CD14-positive monocyte (primary cell): Measurements from ENCODE around the gene IGF2R. TPM values are rescaled to one million over a fixed set of nuclear protein-coding genes. Genes with fewer than 3 reads are reported as not detected.

Experiments
- DNase-seq, 3 donors: peaks; one replicate each; pipeline ENCODE4 v3.0.0-alpha.2; 2011 to 2022
- H2AFZ ChIP-seq: 2 replicates; pipeline ENCODE4 v1.6.0; 2012; ENCODE audit warnings: mild to moderate bottlenecking, low read depth, low read length, inconsistent platforms; ENCODE audit not compliant: insufficient read depth, poor library complexity, severe bottlenecking
- H3K27ac ChIP-seq, 2 donors: 1 replicate in 1 of 2; 2 replicates in 1 of 2; pipeline ENCODE4 v1.5.1; 2012 to 2013; ENCODE audit warnings: low read length in 2 of 2, control low read depth in 1 of 2, inconsistent platforms in 1 of 2, low read depth in 1 of 2, mild to moderate bottlenecking in 1 of 2
- H3K27me3 ChIP-seq, 2 donors: one replicate each; pipeline versions ENCODE4 v1.6.0 to v1.6.1; 2011 to 2013; ENCODE audit warnings: low read length in 2 of 2; ENCODE audit not compliant: control insufficient read depth in 2 of 2, insufficient read depth in 2 of 2
- H3K36me3 ChIP-seq, 2 donors: replicated peaks in 1 of 2; 1 replicate in 1 of 2; 2 replicates in 1 of 2; pipeline versions ENCODE4 v1.5.1 to v1.6.1; 2012 to 2013; ENCODE audit warnings: low read length in 2 of 2, control low read depth in 1 of 2, inconsistent platforms in 1 of 2, mild to moderate bottlenecking in 1 of 2; ENCODE audit not compliant: insufficient read depth in 2 of 2, control insufficient read depth in 1 of 2
- H3K4me1 ChIP-seq, 2 donors: 1 replicate in 1 of 2; 2 replicates in 1 of 2; pipeline versions ENCODE4 v1.5.1 to v1.6.1; 2012 to 2013; ENCODE audit warnings: low read length in 2 of 2, control low read depth in 1 of 2, inconsistent platforms in 1 of 2, mild to moderate bottlenecking in 1 of 2, moderate library complexity in 1 of 2; ENCODE audit not compliant: insufficient read depth in 2 of 2, control insufficient read depth in 1 of 2
- H3K4me2 ChIP-seq: replicated peaks from 2 replicates; pipeline ENCODE3; 2012; ENCODE audit warnings: low read length, moderate library complexity, mild to moderate bottlenecking; ENCODE audit not compliant: poor library complexity, severe bottlenecking; ENCODE audit errors: extremely low read depth
- H3K4me3 ChIP-seq, 3 experiments: fragments of 200-600 bp in 1 of 3; sonication (generic) in 1 of 3; replicated peaks in 1 of 3; 1 replicate in 2 of 3; 2 replicates in 1 of 3; pipeline ENCODE4 v1.5.1; 2011 to 2013; ENCODE audit warnings: low read length in 3 of 3, mild to moderate bottlenecking in 3 of 3, control low read depth in 2 of 3, low read depth in 2 of 3, inconsistent platforms in 1 of 3, moderate library complexity in 1 of 3
- H3K79me2 ChIP-seq: 2 replicates; pipeline ENCODE4 v1.6.0; 2012; ENCODE audit warnings: mild to moderate bottlenecking, control low read depth, inconsistent platforms, low read length, moderate library complexity; ENCODE audit not compliant: insufficient read depth
- H3K9ac ChIP-seq: 2 replicates; pipeline ENCODE4 v1.6.0; 2017; ENCODE audit warnings: low read length, mild to moderate bottlenecking; ENCODE audit not compliant: insufficient read depth, poor library complexity, severe bottlenecking
- H3K9me3 ChIP-seq, 2 donors: replicated peaks in 1 of 2; 1 replicate in 1 of 2; 2 replicates in 1 of 2; pipeline versions ENCODE4 v1.5.1 to v1.6.1; 2012 to 2013; ENCODE audit warnings: low read length in 2 of 2, control low read depth in 1 of 2; ENCODE audit not compliant: control insufficient read depth in 1 of 2, insufficient read depth in 1 of 2
- H4K20me1 ChIP-seq: 2 replicates; pipeline ENCODE4 v1.6.0; 2012; ENCODE audit warnings: mild to moderate bottlenecking, low read length, control low read depth, moderate library complexity; ENCODE audit not compliant: insufficient read depth
- H3K27ac Mint-ChIP-seq, 7 donors: one replicate each; pipeline ENCODE4 v1.8.0; 2020; ENCODE audit warnings: mild to moderate bottlenecking in 7 of 7, mixed read lengths in 7 of 7, moderate library complexity in 6 of 7, inconsistent platforms in 2 of 7
- H3K27me3 Mint-ChIP-seq, 3 donors: one replicate each; pipeline ENCODE4 v1.8.0; 2021 to 2022; ENCODE audit warnings: low read depth in 3 of 3, mild to moderate bottlenecking in 3 of 3, mixed read lengths in 3 of 3, moderate library complexity in 3 of 3, inconsistent platforms in 1 of 3
- H3K36me3 Mint-ChIP-seq, 2 donors: one replicate each; pipeline ENCODE4 v1.8.0; 2020; ENCODE audit warnings: mixed read lengths in 2 of 2, inconsistent platforms in 1 of 2, mild to moderate bottlenecking in 1 of 2
- H3K4me1 Mint-ChIP-seq: one replicate; pipeline ENCODE4 v1.8.0; 2020; ENCODE audit warnings: mild to moderate bottlenecking, mixed read lengths
- H3K4me3 Mint-ChIP-seq, 2 donors: one replicate each; pipeline ENCODE4 v1.8.0; 2020; ENCODE audit warnings: mild to moderate bottlenecking in 2 of 2, mixed read lengths in 2 of 2, moderate library complexity in 1 of 2
- H3K9me3 Mint-ChIP-seq, 7 donors: one replicate each; pipeline ENCODE4 v1.8.0; 2020 to 2022; ENCODE audit warnings: mixed read lengths in 7 of 7, mild to moderate bottlenecking in 6 of 7, moderate library complexity in 6 of 7, inconsistent platforms in 2 of 7
- WGBS: methylation state at CpG from one replicate; pipeline ENCODE4 v1.1.5; 2013; ENCODE audit warnings: missing lambda C conversion rate; ENCODE audit not compliant: insufficient coverage; 5-methylcytosine and 5-hydroxymethylcytosine counted together
- intact Hi-C, 2 donors: fragments of 100-400 bp; cut with micrococcal nuclease; formaldehyde crosslinking; loops; one replicate each; pipeline versions ENCODE4 v1.15.0 to v1.15.1; 2023
- polyA plus RNA-seq, 3 donors: library from polyadenylated mRNA; depleted of rRNA in 1 of 3; unstranded in 2 of 3; stranded (reverse) in 1 of 3; fragments of 300-500 nt in 2 of 3; fragments of >200 nt in 1 of 3; fragmentation: Illumina TruSeq in 2 of 3; gene quantifications; 1 replicate in 2 of 3; 2 replicates in 1 of 3; pipeline ENCODE4 v1.2.3, GENCODE V29; 2012 to 2021
- TF ChIP-seq, protein P1 (sequence below): fragments of 200-600 bp; IDR thresholded peaks from one replicate; pipeline ENCODE4 v1.8.0; 2022; ENCODE audit warnings: antibody characterized with exemption, mild to moderate bottlenecking

The IGF2R gene
- polyA plus RNA-seq, 3 donors = 6.9 to 44.8 (median 8.2) TPM

DNA sequence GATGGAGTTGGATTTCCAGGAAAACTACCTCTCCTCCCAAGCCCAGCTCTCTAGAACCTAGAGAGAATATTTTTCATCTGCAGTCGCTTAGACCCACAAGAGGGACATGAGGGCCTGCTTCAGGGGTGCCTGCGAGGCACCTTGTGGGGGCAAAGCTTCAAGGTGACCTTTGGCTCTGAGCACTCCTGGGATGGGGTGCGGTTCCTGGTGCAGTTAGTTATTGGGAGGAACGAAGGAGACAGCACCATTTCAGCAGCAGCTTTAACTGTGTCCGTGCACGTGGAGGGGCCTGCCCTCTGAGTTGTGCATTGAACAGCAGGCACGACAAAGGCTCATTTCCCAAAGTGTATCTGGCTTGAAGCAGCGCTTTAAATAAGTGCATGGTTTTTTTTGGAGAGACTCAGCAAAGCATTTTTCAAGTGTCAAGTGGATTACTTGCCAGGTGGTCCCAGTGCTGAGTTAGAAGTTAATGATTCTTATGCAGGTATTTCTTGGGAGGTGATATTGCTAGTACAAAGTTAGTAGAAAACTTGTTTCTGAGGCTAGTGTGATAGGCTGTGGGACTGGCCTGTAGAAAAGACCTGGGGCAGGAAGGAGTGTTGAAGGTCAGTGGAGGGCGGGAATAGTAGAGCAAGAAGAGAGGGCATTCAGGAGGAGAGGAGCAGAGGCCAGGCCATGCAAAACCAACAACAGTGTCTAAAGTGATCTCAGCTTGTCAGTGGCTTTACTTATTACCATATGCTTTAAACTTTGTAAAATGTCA, 3.8 kb downstream of the IGF2R start:
- no peak for DNase-seq
- Histone ChIP-seq H3K4me2 (no peak overlapping the region), H3K4me3 (no peak overlapping the region), H3K79me2 (peaks cover 84% of the 10 kb centered on the region), H3K9me3 (no peaks in the 10 kb centered on the region), H4K20me1 (peaks cover 77% of the 10 kb centered on the region), H3K27me3 (peaks cover 0 to 8% of the 10 kb centered on the region in 2 donors), H3K36me3 (no peaks in the 10 kb centered on the region), H3K9ac (no peak overlapping the region), H3K27ac (no peak overlapping the region), H2AFZ (no peak overlapping the region), H3K4me1 (peaks cover 50 to 73% of the 10 kb centered on the region in 2 donors)
- Mint-ChIP-seq H3K36me3 (peaks cover 49 to 54% of the 10 kb centered on the region in 2 donors), H3K27me3 (peaks cover 25 to 30% (median 25%) of the 10 kb centered on the region in 3 donors), H3K27ac (no peak overlapping the region), H3K9me3 (peaks cover 0 to 3% (median 0%) of the 10 kb centered on the region in 7 donors), H3K4me1 (peaks cover 70% of the 10 kb centered on the region), H3K4me3 (peak overlapping the region in 1 of 2 donors; percentile 49)
- 97% methylated on average over 9 of the region's 9 CpGs for WGBS
- intact Hi-C loops = loop anchor here in 1 of 2 donors (10.0 kb wide), 1 partner anchor 278 kb away; the partner anchor contains the start of gene SOD2
- TF ChIP-seq, protein P1, sequence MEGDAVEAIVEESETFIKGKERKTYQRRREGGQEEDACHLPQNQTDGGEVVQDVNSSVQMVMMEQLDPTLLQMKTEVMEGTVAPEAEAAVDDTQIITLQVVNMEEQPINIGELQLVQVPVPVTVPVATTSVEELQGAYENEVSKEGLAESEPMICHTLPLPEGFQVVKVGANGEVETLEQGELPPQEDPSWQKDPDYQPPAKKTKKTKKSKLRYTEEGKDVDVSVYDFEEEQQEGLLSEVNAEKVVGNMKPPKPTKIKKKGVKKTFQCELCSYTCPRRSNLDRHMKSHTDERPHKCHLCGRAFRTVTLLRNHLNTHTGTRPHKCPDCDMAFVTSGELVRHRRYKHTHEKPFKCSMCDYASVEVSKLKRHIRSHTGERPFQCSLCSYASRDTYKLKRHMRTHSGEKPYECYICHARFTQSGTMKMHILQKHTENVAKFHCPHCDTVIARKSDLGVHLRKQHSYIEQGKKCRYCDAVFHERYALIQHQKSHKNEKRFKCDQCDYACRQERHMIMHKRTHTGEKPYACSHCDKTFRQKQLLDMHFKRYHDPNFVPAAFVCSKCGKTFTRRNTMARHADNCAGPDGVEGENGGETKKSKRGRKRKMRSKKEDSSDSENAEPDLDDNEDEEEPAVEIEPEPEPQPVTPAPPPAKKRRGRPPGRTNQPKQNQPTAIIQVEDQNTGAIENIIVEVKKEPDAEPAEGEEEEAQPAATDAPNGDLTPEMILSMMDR = no peak

GRCh38 chr6:159973406-159973805, 4.5 kb downstream of the IGF2R start:
- no peak overlapping the region for H3K4me3 ChIP-seq
- H3K27ac ChIP-seq = no peak overlapping the region
- no peaks in the 10 kb centered on the region for H3K9me3 ChIP-seq
- intact Hi-C loops = loop anchor here in 1 of 2 donors (10.0 kb wide), 1 partner anchor 279 kb away; the partner anchor contains the start of gene SOD2
- H3K9ac ChIP-seq = no peak overlapping the region
- peaks cover 84% of the 10 kb centered on the region for H4K20me1 ChIP-seq
- Mint-ChIP-seq H3K4me1 (peaks cover 69% of the 10 kb centered on the region), H3K27ac (peak overlapping the region in 1 of 7 donors; percentile 34), H3K9me3 (peaks cover 0 to 3% (median 0%) of the 10 kb centered on the region in 7 donors), H3K4me3 (no peak overlapping the region), H3K27me3 (peaks cover 31 to 36% (median 32%) of the 10 kb centered on the region in 3 donors), H3K36me3 (peaks cover 49 to 60% of the 10 kb centered on the region in 2 donors)
- peaks cover 47 to 74% of the 10 kb centered on the region in 2 donors for H3K4me1 ChIP-seq
- no CpG with 5 or more reads among the region's 2 CpGs for WGBS
- H3K4me2 ChIP-seq = no peak overlapping the region
- H3K27me3 ChIP-seq = peaks cover 0 to 13% of the 10 kb centered on the region in 2 donors
- H3K36me3 ChIP-seq = no peaks in the 10 kb centered on the region
- TF ChIP-seq, protein P1 = no peak
- no peak overlapping the region for H2AFZ ChIP-seq
- H3K79me2 ChIP-seq = peaks cover 92% of the 10 kb centered on the region
- no peak for DNase-seq
